GM12878 (cell line): Measurements from ENCODE around the gene WDR74. TPM values are rescaled to one million over a fixed set of nuclear protein-coding genes. Genes with fewer than 3 reads are reported as not detected.
A peak's percentile ranks its signal among the peaks of the same experiment; 100 is the strongest.

ENCODE experiments used
- ELK1 ChIP-seq: IDR thresholded peaks from 2 replicates; pipeline ENCODE4 v1.6.1; 2012; ENCODE audit warnings: low read depth, low read length, improper control_type of control experiment
- IRF5 ChIP-seq: fragments of 450-650 bp; IDR thresholded peaks from 2 replicates; pipeline ENCODE4 v1.6.1; 2017; ENCODE audit warnings: borderline replicate concordance
- JUND ChIP-seq: IDR thresholded peaks from 2 replicates; pipeline ENCODE4 v1.6.1; 2012; ENCODE audit warnings: low read depth, mild to moderate bottlenecking, low read length, improper control_type of control experiment, moderate library complexity
- KDM1A ChIP-seq: fragments of 200-600 bp; sonication (generic); IDR thresholded peaks from 2 replicates; pipeline ENCODE4 v1.6.1; 2016; ENCODE audit warnings: borderline replicate concordance
- KLF5 ChIP-seq: fragments of 450-650 bp; IDR thresholded peaks from 2 replicates; pipeline ENCODE4 v1.6.1; 2014; ENCODE audit warnings: mild to moderate bottlenecking; ENCODE audit not compliant: partially characterized antibody
- NKRF ChIP-seq: fragments of 450-650 bp; conservative IDR thresholded peaks from 2 replicates; pipeline ENCODE4 v1.6.1; 2017; ENCODE audit warnings: mild to moderate bottlenecking, moderate library complexity
- REST ChIP-seq: IDR thresholded peaks from 2 replicates; pipeline ENCODE4 v1.6.1; 2012; ENCODE audit warnings: mild to moderate bottlenecking, low read depth, low read length
- TCF7 ChIP-seq: IDR thresholded peaks from 2 replicates; pipeline ENCODE4 v1.6.1; 2014; ENCODE audit warnings: antibody characterized with exemption, borderline replicate concordance
- ZBED1 ChIP-seq: IDR thresholded peaks from 2 replicates; pipeline ENCODE4 v1.6.1; 2016; ENCODE audit warnings: borderline replicate concordance
- polyA plus RNA-seq, 11 experiments: library from polyadenylated mRNA; depleted of rRNA in 4 of 11; unstranded in 6 of 11; stranded (reverse) in 5 of 11; fragments of >200 nt; fragmentation: Nextera tagmentation in 4 of 11; fragmentation: Illumina TruSeq in 1 of 11; extraction: Ambion mirVana in 4 of 11; extraction: Trizol in 1 of 11; gene quantifications; 1 replicate in 1 of 11; 2 replicates in 10 of 11; pipeline versions ENCODE4 v1.2.1 to v1.2.3, GENCODE V29; 2011 to 2016; ENCODE audit warnings: inconsistent platforms in 2 of 11, missing spikeins in 2 of 11, low read depth in 1 of 11
- total RNA-seq, 4 experiments: library from RNA; depleted of rRNA in 3 of 4; stranded (reverse); fragments of >200 nt in 3 of 4; fragmentation: Illumina TruSeq in 1 of 4; extraction: Trizol in 1 of 4; gene quantifications; 2 replicates each; pipeline versions ENCODE4 v1.2.1 to v1.2.3, GENCODE V29; 2013 to 2021

Gene WDR74
- total and polyA plus RNA-seq, 10 of the 15 experiments (the other 5 are each of a cell fraction or from before 2014, with no cell fraction given) = 18.2 to 103 (median 60.7) TPM

GRCh38 chr11:62839050-62839945 is at the start of gene WDR74 (continued):
- TF ChIP-seq NKRF (peak; percentile 99), JUND (no peak), IRF5 (no peak), KLF5 (peak; percentile 95), ELK1 (peak; percentile 93), TCF7 (no peak), REST (no peak), KDM1A (no peak), ZBED1 (no peak; the same call in 1 of the 2 replicates)
- TF ChIP-seq, all 136 proteins: peak for 73
